ENCODE data around the gene PLA2G2C.

Gene PLA2G2C

GRCh38 chr1:20207546-20207945 lies 21.2 kb upstream of the PLA2G2C start:
- no peak for DNase-seq

DNA sequence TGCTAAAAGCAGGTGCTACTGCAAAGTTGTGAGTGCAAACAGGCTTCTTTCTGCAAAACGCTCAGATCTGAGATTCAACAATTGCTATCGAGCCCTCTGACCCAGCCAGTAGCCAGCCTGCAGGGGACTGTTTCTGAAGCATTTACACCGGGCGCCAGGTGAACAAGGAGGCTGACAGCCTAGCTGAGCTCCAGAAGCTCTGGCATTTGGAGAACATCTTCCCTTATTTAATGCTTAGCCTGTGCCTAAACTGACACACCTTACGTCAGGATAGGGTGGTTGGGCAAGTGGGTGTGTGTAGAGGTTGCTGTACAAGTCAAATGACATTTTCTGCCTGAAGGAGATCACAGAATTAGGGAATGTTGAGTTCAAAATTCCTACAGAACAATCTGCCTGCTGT lies 15.8 kb upstream of the PLA2G2C start:
- no peak for DNase-seq

GRCh38 chr1:20200966-20201365 lies 14.6 kb upstream of the PLA2G2C start:
- DNase-seq = no peak

DNA sequence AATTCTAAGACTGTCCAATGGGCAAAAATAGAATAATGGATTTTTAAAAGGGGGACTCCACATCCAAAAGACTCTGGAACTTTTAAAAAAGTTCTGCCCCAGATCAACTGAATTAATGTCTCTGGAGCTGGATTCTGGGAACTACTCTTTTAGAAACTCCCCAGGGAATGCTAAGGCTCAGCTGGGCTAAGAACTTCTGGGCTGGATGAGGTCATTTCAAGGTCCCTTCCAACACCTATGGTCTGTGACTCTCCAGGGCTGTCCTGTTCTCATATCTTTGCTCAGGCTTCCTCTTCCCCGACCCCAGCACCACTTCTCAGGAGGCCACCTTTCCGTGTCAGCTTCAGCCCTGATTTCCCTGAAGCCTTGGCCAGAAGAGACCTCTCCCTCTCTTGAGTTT lies 13.5 kb upstream of the PLA2G2C start:
- no peak for DNase-seq

- no peak for DNase-seq
These were observed 13.1 kb upstream of the PLA2G2C start for GRCh38 chr1:20199403-20199802.

DNA sequence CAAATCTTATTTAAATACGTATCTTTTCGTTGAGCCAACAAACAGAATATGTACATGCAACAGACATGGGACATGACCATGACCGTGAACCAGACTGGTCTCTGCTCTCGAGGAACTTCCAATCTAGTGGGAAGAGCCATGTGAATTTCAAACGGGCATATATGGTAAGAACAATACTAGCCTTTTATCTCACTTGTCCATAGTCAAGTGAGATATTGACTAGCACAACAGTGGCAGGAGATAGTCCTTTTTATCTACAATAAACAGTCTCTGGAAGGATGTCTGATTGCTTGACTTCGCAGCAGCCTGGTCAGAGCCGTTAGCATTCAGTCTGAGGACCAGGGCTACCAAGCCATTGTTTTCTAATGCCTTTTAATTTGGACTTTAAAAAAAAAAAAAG lies 12.6 kb upstream of the PLA2G2C start:
- no peak for DNase-seq

GRCh38 chr1:20198296-20198695 lies 12.0 kb upstream of the PLA2G2C start:
- DNase-seq = no peak

GRCh38 chr1:20197329-20197791 lies 11.0 kb upstream of the PLA2G2C start:
- DNase-seq = no peak

GRCh38 chr1:20195462-20195780 lies 9.1 kb upstream of the PLA2G2C start:
- DNase-seq = no peak

- DNase-seq = peak; percentile 17 to 58 (median 47)
These were observed 8.6 kb upstream of the PLA2G2C start for GRCh38 chr1:20194757-20195461.

DNA sequence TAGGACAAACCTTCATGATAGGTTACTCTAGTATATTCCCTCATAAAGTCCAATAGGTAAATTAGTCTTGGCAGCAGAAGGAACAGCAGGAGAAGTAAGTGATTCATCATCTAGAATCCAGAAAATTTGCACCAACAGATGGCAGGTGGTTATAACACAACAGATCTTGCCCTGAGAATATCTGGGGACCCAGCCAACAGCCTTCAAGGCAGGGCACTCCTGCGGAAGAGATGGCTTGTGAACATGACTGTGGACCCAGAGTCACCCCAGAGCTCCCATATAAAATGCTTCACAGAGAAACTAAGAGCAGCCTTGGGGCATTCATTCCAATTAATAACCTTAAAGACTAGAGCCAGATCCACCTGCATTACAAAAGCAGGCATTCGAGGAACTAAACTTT lies 7.9 kb upstream of the PLA2G2C start:
- DNase-seq = no peak

GRCh38 chr1:20192871-20193411 lies 6.6 kb upstream of the PLA2G2C start:
- no peak for DNase-seq

GRCh38 chr1:20192364-20192763 lies 6.0 kb upstream of the PLA2G2C start:
- DNase-seq = no peak

- DNase-seq = no peak
These were observed 5.0 kb upstream of the PLA2G2C start for GRCh38 chr1:20191266-20191825.

GRCh38 chr1:20190256-20191160 lies 4.2 kb upstream of the PLA2G2C start:
- no peak for DNase-seq

- DNase-seq = no peak
These were observed 3.3 kb upstream of the PLA2G2C start for GRCh38 chr1:20189664-20190063.

DNA sequence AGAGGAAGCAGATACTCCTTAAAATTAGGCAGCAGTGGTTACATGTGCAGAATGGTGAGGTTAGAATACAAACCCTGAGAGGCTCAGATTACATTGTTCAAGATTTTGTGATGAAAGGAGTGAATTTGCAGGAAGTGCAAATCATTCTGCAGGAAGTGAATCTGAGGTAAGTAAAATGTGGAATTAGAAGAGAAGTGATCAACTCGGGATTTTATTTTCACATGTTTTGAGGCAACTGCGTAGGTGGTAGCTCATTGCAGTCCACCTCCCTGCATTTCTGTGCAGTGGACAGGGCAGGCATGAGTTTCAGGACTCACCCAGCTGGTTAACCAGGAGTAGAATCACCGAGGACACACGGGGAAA lies 2.1 kb upstream of the PLA2G2C start:
- no peak for DNase-seq

DNA sequence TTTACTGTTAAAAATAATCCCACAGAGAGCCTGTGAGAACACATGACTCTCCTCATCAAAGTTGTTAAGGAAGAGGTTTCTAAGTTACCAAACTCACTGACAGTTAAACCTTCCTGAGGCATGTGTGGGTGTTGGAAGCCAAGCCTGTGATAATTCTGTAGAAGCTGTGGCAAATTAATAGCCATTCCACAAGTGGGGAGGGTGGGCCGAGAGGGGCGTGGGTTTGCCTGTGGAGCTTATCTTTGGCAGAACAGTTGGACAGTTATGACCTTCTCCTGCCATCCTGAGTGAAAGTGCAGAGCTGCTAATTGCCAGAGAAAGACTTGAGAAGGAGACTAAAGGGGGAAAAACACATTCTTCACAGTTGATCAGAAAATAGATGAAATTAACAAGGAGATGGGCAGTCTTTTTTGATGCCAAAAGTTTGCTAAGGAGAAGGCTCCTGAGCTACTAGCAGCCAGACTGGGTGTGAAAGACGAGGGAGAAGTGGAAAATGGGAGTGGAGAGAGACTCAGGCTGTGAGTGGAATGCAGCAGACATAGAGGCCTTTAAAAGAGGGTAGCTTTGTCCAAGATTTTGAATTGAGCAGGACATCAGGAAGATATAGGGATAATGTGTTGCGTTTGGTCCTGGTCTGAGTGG lies 1.6 kb upstream of the PLA2G2C start:
- DNase-seq = no peak

- peak in 2 of 3 experiments; percentile 35 to 68 for DNase-seq
These were observed 940 bp upstream of the PLA2G2C start for GRCh38 chr1:20187103-20187812.

DNA sequence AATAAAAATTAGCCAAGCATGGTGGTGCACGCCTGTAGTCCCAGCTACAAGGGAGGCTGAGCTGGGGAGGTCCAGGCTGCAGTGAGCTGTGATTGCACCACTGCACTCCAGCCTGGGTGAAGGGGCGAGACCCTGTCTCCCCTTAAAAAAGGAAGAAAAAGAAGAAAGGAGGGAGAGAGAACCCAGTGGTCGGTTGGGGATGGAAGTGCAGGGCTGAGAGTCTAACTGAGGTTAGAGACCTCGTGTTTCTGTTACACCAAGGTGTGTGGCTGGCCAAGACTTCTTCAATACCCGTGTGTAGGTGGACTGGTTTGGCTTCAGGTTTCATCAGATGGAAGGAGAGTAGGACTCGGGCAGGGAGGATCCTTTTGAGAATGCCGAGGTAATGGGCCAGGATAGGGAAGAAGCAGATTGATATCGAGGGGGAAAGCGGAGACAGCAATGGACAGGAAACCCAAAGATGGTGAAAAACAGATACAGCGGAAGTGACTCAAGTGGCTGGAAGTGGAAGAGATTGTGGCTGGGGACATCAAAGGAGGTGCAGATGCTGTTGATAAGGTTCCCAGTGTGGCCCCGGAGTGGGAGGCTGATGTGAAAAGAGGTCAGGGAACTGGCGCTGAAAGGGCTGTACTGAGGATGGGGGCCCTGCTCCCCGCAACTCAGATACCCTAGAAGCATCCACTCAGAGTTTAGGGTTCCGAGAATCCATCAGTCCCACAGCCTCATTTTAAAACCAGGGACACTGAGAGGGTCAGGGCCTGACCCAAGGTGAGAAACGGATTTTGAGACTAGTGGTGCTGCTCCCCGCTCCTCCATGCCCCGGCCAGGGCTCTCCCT lies 1.1 kb downstream of the PLA2G2C start:
- DNase-seq = peak in 1 of 3 experiments; percentile 28

- DNase-seq = no peak
These were observed 1.8 kb downstream of the PLA2G2C start for GRCh38 chr1:20184481-20184900.

All from NCI-H1417 (cell line).